GM13977 (cell line): ENCODE results near the gene TNIP2.
"Not testable (repeated sequence)": the region's sequence is repeated elsewhere in the genome, so short reads cannot be mapped to it uniquely, and the experiment has no call there.

Experiments used
- DNase-seq: peaks from one replicate; pipeline ENCODE4 v3.0.0; 2012; ENCODE audit warnings: low spot score
- in situ Hi-C: fragments of 300-500 bp; cut with MboI; formaldehyde crosslinking; loops from one replicate; pipeline ENCODE4 v1.12.0; 2022; ENCODE audit warnings: low sequenced_read_pairs, low pct_unique_long_range_greater_than_20kb, mixed read lengths, inconsistent platforms; ENCODE audit not compliant: unreplicated experiment
- TF ChIP-seq, protein P1 (sequence below): IDR thresholded peaks from 2 replicates; pipeline ENCODE4 v1.5.1; 2012; ENCODE audit warnings: mild to moderate bottlenecking, control low read depth; ENCODE audit not compliant: insufficient read depth; ENCODE audit errors: extremely low read depth, missing control alignments

Gene TNIP2

DNA sequence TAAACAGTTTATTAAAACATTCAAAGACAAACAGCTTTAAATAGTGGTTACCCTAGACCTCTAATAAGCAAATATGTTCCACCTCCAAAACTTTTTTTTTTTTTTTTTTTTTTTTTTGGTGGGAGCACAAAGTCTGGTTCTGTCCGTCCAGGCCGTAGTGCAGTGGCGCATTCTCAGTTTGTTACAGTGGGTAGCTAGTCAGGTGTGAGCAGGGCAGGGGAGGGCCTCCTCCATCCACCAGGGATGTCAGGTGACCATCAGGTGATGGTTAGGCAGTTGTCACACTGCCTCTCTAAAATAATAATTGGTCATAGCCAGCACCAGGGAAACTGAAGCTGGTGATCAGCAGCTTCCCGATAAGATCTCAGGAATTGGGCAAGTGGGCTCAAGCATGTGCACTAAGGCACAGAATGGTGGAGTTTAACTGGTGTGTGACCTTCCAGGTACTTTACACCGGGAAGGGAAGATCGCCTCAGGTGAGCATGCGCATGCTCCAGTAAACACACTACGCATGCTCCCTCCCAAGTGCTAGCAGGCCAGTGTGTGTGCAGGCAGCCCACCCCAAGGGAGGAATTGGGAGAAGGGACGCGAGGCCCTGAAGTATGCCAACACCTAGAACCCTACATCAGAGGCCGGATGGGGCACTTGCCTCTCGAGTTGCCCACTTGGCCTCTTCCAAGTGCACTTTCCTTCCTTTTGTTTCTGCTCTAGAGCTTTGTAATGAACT is 27.2 kb downstream of the TNIP2 start:
- DNase-seq, result no peak
- in situ Hi-C loops, result no loop called here
- TF ChIP-seq, protein P1, sequence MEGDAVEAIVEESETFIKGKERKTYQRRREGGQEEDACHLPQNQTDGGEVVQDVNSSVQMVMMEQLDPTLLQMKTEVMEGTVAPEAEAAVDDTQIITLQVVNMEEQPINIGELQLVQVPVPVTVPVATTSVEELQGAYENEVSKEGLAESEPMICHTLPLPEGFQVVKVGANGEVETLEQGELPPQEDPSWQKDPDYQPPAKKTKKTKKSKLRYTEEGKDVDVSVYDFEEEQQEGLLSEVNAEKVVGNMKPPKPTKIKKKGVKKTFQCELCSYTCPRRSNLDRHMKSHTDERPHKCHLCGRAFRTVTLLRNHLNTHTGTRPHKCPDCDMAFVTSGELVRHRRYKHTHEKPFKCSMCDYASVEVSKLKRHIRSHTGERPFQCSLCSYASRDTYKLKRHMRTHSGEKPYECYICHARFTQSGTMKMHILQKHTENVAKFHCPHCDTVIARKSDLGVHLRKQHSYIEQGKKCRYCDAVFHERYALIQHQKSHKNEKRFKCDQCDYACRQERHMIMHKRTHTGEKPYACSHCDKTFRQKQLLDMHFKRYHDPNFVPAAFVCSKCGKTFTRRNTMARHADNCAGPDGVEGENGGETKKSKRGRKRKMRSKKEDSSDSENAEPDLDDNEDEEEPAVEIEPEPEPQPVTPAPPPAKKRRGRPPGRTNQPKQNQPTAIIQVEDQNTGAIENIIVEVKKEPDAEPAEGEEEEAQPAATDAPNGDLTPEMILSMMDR, result no peak

DNA sequence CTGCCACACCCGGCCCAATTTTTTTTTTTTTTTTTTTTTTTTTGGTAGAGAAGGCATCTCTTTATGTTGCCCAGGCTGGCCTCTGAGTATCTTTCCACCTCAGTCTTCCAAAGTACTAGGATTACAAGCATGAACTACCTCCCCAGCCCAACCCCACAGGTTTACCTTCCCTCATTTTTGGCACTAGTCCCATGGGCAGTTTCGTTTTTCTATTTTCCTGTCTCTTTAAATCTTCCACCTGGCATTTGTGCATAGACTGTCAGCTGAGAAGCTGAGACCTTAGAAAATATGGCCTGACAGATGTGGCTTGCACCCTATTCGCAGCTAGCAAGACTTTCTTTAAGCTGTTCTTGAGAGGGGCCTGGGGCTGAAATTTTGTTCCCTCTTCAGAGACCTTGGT is 27.9 kb downstream of the TNIP2 start:
- DNase-seq, result no peak
- TF ChIP-seq, protein P1, result no peak
- in situ Hi-C loops, result no loop called here

DNA sequence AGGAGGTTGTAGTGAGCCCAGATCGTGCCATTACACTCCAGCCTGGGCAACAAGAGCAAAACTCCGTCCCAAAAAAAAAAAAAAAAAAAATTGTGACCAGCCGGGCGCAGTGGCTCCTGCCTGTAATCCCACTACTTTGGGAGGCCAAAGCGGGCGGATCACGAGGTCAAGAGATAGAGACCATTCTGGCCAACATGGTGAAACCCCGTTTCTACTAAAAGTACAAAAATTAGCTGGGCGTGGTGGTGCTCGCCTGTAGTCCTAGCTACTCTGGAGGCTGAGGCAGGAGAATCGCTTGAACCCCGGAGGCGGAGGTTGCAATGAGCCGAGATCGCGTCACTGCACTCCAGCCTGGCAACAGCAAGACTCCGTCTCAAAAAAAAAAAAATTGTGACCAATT is 29.3 kb downstream of the TNIP2 start:
- in situ Hi-C loops, result not testable (repeated sequence)

DNA sequence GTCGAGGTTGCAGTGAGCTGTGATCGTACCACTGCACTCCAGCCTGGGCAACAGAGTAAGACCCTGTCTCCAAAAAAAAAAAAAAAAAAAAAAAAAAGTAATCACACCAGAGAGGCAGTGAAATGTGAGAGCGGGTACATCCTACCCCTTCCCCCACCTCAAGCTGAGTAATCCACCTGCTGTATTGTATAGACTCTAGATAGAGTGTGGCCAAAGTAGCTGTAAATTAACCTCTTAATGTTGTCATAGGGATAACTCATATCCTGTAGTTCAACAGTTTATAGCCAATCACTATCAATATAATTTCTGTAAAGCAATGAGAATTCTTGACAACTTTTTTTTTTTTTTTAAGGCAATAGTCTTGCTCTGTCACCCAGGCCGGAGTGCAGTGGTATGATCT is 30.8 kb downstream of the TNIP2 start:
- no peak for DNase-seq
- TF ChIP-seq, protein P1, result no peak
- in situ Hi-C loops, result no loop called here

More for the DNA sequence above, 29.3 kb downstream of the TNIP2 start:
- not testable (repeated sequence) for DNase-seq

DNA sequence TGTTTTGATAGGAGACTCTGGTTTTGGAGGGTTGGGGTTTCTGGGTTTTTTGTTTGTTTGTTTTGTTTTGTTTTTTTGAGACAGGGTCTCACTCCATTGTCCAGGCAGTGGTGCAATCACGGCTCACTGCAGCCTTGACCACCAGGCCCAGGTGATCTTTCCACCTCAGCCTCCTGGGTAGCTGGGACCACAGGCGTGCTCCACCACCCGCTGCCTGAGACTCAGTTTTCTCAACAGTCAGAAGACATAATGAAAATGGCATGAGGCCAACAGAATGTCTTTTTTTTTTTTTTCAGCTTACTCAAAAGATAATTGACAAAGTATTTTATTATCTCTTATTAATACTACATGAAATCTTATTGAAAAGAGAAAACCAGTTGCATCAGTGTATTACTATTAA is 32.4 kb downstream of the TNIP2 start:
- TF ChIP-seq, protein P1, result no peak
- DNase-seq, result no peak
- in situ Hi-C loops, result no loop called here

DNA sequence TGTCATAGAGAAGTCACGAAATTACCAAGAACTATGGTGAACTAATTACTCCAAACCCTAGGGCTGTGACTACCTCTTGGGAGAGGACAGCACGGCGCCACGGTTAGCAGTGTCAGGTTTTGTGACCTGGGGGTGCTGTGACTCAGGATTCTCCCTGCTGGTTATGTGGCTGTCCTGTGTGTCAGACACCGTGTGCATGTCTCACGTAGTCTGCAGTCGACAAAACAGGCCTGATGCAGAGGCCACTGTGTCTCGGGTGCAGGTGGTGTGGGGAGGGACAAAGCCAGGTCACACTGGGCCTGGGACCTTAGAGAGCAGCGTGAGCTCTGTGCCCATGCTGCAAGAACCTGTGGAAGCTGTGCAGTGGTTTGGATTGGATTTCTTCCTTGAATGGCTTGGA is 34.1 kb downstream of the TNIP2 start:
- no peak for DNase-seq
- TF ChIP-seq, protein P1, result no peak
- in situ Hi-C loops, result no loop called here

DNA sequence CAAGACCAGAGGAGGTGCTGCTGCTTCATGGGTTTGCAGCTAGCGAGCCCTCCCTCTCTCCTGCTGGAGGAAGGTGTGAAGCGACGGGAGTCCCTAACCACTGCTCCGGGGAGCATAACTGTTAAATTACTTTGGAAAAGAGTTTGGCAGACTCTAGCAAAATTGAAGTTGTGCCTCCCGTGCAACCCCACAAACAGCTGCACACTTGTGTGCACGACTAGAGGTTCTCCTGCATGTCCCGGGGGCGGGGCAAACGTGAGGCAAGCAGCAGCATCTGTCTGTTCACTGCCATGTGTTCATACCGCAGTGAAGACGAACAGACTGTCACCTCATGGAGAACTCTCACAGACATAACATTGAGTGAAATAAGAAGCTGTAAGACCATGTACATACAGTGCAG is 34.5 kb downstream of the TNIP2 start:
- in situ Hi-C loops, result no loop called here
- TF ChIP-seq, protein P1, result no peak
- no peak for DNase-seq
